Fibroblast of lung (primary cell): ENCODE measurements around the gene C11orf24.

Experiments
- CTCF ChIP-seq, 2 donors: IDR thresholded peaks in 1 of 2; conservative IDR thresholded peaks in 1 of 2; 1 replicate in 1 of 2; 2 replicates in 1 of 2; pipeline ENCODE4 v1.5.1; 2011 to 2012; ENCODE audit warnings: low read length in 2 of 2, control low read depth in 1 of 2, inconsistent platforms in 1 of 2, low read depth in 1 of 2, mild to moderate bottlenecking in 1 of 2
- EZH2 ChIP-seq: IDR thresholded peaks from 2 replicates; pipeline ENCODE4 v1.5.1; 2012; ENCODE audit warnings: low read length, control low read depth, mild to moderate bottlenecking; ENCODE audit errors: missing control alignments

DNA sequence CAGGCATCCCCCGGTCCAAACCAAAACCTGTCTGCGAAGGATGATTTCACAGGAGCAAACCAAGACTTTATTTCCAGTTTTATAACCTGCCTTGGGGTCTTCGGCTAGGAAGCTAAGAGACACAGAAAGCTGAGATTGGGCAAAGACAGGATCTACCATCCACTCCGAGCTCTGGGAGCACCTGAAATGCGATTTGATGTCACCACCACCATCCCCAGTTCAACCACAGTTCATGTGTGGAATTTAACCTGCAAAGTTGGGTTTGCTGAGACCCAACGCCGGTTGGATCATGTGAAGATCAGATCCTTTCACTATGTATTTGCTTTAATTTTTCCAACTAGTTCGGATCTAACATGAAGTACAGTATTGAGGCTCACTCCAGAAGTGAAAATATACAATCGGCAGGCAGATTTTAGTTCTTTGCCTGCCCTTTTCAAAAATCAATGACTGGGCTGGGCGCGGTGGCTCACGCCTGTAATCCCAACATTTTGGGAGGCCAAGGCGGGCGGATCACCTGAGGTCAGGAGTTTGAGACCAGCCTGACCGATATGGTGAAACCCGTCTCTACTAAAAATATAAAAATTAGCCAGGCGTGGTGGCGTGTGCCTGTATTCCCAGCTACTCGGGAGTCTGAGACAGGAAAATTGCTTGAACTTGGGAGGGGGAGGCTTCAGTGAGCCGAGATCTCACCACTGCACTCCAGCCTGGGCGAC is 1.4 kb upstream of the C11orf24 start:
- TF ChIP-seq CTCF (conservative IDR thresholded peaks at IDR 0.05 in 1 of 2, IDR thresholded peaks at IDR 0.05 in 1 of 2; ENCODE audit: low read depth in 1 of 2, low read length in 2 of 2) = no peak
- no peak for TF ChIP-seq EZH2
